NCI-H1436 treated with DMSO at 0.1 percent for 48 hours (cell line): ENCODE results near the gene CMTM4.
"Not testable (repeated sequence)": the region's sequence is repeated elsewhere in the genome, so short reads cannot be mapped to it uniquely, and the experiment has no call there.

Source experiments
- DNase-seq: peaks from one replicate; lab custom pipeline; 2025; lab: John Stamatoyannopoulos, UW

CMTM4 gene

DNA sequence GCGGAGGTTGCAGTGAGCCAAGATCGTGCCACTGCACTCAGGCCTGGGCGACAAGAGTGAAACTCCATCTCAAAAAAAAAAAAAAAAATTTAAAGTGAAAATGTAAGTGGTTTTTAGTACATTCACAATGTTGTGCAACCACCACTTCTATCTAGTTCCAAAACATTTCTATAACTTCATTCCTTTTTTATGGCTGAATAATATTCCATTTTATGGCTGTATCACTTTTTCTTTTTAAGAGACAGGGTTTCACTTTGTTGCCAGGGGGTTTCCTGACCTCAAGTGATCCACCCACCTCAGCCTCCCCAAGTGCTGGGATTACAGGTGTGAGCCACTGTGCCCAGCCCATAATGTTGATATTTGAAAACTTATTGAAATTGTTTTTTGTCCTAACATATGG lies 103.7 kb downstream of the CMTM4 start:
- DNase-seq, result no peak

DNA sequence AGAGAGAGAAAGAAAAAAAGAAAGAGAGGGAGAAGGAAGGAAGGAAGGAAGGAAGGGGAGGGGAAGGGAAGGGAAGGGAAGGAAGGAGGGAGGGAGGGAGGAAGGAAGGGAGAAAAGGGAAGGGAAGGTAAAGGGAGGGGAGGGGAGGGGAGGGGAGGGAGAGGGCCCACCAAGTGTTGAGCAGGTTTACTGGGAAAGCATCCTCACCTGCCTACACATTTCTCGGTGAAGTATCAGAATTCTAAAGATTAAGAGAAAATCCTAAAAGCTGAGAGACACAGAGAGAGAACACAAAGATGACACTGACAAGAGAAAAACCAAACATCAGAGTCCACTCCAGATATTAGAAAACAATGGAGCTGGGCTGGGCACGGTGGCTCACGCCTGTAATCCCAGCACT lies 104.3 kb downstream of the CMTM4 start:
- no peak for DNase-seq

GRCh38 chr16:66591018-66591417 lies 105.5 kb downstream of the CMTM4 start:
- DNase-seq, result no peak

DNA sequence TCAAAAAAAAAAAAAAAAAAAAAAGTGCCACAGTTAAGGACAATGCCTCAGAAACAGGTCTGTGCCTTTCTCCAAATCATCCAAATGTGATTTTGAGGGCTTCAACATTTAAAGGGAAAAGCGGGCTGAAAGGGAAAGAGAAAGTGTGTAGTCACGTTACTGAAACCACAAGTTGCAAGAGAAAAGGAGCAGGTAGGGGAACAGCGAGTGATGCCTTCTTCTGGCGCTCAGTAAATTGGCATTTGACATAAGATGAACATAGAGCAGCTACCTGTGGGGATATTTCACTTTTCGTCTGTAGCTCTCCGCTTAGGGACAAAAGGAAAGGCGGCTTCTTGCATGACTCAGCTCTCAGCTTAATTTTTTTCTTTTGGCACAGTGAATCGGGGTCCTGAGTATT lies 106.2 kb downstream of the CMTM4 start:
- no peak for DNase-seq

- no peak for DNase-seq
These were observed 107.4 kb downstream of the CMTM4 start for GRCh38 chr16:66588981-66589713.

GRCh38 chr16:66587881-66588600 lies 108.5 kb downstream of the CMTM4 start:
- no peak for DNase-seq

- DNase-seq, result no peak
These were observed 110.9 kb downstream of the CMTM4 start for GRCh38 chr16:66585481-66586239.

DNA sequence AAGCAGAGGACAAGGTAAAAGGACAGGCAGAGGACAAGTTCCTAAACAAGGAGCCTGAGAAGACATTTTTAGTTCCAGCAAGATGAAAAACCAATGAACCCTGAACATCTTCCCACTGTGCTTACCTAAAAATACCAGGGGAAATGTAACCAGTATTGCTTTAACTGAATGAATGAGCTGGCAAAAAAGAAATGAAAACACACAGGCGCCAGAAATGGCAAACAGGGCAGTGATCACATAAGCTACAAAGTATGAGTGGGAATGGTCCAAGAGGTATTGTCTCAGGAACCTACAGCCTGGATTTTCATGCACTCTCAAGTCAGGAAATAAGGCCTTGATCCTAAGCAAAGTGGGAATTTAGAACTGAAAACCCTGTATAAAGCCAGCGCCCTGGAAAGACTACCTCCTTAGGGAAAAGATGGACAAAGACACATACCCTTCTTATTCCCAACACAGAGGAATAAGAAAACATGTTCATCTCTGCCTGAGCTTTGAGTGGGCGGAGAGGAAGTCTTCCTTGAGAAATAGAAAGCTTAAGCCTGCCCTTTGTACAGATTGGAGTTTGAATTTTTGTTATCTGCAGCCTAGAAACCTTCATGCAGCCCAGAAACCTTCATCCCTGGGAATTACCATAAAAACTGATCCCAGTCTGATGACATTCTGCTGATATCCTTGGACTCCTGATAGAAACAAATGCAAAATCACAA lies 115.1 kb downstream of the CMTM4 start:
- no peak for DNase-seq

DNA sequence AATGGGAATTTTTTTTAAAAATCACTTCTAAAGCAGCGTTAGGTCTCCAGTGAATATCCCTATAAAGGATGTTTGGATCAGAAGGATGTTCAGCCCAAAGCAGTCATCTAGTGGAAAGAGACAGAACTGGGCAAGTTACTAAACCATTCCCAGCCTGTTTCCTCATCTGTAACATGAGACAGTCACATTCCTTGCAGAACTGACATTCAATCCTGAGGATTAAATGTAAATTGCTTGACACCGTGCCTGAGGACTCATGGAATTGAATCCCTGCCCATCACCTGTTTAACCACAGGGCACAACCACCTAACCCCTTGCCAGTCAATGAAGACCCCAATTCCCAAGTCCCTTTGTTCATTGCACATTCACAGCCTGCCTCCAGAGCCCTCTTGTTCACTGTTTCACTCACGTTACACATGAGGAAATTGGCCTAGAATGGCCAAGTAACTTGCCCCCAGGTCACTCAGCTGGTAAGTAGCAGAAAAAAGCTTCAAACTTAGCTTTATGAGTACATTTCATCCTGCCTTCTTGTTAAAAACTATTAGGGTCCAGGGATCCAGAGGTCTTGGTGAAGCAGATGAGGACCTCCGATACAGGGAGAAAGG lies 115.8 kb downstream of the CMTM4 start:
- no peak for DNase-seq

DNA sequence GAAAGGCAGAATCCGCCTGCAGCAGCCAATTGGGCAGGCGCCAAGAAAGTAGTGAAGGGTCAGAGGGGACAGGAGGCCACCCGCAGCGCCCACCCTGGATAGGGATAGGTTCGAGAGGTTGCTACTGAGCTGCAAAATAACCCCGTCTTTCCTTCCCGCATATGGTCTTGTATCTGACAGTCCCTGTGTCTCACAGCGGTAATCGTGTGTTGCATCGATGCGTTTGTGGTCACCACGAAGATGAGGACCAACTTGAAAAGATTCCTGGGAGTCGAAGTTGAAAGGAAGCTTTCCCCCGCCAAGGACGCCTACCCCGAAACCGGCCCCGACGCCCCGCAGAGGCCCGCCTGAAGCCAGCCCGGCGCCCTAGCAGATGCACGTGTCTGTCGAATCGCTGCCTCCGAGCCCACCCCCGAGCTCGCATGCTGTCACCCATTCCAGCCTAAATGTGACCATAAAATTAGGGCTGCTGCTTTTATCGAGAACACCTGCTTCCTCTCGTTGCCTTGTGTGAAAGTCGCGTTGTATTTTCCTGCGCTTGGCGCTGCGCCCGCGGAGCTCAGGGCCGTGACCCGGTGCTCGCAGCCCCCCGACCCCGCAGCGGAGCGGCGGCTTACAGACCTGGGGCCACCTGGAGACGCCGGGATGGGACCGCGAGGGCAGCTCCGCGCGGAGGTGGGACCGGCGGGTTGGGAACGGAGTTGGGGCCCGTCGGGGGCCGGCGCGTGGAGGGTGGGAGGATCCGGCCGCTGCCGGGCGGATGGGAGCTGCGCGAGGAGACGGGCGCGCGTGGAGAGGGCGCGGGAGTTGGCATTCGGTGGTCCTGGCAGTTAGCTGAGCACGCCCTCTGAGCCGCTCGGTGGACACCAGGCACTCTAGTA lies 117.7 kb downstream of the CMTM4 start, which contains the start of gene CMTM2:
CMTM2 (plus strand) TSS at position 813 of the 881 bp plus-strand sequence. CDS start 145 bp downstream, outside the sequence.
- no peak for DNase-seq

DNA sequence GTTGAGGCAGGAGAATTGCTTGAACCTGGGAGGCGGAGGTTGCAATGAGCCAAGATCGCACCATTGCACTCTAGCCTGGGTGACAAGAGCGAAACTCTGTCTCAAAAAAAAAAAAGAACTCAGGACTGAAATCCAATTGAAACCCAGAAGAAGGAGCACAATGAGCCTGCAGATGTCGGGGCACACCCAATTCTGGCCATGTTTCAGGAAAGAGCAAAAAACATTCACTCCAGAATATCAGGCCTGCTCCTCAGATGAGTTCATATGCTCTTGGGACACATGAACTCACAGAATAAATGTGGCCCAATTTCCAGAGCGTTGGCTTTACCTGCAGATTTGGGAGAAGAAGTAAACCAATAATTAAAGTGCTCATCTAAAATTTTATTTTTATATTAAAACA lies 120.2 kb downstream of the CMTM4 start:
- DNase-seq, result no peak

GRCh38 chr16:66575060-66575459 lies 121.5 kb downstream of the CMTM4 start:
- DNase-seq, result no peak

DNA sequence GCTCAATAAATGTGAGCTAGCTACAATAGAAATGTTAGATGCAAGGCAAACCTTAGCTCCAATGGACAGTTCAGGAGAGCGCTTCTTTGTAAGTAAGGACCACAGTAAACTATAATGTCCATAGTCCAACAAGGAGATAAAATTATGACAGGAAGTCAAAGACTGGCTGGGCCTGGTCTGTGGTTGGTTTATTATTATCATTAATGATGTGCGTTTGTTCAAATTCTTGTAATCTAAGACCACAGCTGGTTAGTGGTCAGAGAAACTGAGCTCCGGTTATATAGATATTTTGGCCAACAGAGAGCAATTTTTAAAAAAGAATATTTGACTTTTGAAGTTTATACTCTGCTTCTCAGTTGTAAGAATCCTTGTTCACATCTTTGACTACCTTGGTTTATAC lies 122.0 kb downstream of the CMTM4 start:
- DNase-seq, result no peak

DNA sequence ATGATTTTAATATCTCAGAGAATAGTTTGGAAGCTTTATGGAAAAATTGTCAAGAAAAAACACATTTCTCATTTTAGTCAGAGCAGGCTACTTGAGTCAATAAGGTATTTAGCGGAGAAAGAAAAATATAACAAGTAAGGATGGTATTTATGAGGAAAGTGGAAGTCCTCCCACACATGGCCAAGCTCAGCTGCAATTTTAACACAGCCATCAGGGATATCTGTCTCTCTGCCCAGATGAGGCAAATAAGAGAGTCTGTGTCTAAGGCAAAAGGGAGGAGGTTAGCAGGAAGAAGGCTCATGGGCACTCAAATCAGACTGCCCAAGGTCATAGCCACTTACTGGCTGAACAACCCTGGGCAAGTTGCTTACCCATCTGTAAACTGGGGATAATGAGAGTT lies 122.5 kb downstream of the CMTM4 start:
- DNase-seq, result no peak

DNA sequence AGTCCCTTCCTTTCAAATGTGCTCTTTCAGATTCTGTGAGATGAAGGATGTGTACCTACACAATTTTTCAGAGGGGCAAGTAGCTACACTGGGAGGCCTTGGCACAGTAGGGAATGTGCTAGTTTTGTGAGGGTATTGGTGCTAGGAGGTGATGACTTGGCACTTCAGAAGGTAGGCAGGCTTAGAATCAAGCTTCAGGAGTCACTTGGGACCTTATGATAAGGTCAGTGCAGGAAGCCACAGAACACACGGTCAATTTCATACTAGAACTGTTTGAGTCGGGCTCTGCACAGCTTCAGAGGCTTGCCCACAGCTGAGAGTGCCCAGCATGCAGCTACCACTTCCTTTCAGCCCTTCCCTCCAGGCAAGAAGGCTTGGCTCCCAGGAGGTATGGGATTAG lies 124.2 kb downstream of the CMTM4 start:
- DNase-seq, result no peak

GRCh38 chr16:66569827-66570405 lies 126.6 kb downstream of the CMTM4 start:
- DNase-seq, result no peak

- DNase-seq, result no peak
These were observed 127.4 kb downstream of the CMTM4 start for GRCh38 chr16:66569131-66569530.

DNA sequence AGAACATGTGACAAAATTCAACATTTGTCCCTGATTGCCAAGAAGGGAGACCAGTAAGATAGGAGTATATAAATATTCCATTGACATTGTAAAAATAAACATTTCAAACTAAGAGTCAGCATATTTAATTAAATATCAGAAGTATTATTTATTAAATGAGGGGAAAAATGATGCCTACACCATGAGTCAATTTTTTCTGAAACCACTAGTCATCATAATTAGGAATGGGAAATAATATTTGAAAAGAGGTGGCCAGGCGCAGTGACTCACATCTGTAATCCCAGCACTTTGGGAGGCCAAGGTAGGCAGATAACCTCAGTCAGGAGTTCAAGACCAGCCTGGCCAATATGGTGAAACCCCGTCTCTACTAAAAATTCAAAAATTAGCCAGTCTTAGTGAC lies 128.2 kb downstream of the CMTM4 start:
- DNase-seq, result no peak

DNA sequence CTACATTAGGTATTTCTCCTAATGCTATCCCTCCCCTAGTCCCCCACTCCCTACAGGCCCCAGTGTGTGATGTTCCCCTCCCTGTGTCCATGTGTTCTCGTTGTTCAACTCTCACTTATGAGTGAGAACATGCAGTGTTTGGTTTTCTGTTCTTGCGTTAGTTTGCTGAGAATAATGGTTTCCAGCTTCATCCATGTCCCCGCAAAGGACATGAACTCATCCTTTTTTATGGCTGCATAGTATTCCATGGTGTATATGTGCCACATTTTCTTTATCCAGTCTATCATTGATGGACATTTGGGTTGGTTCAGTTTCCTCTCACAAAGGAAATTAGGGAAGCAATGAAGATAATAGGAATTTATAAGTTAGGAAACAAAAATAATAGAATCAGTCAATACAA lies 129.3 kb downstream of the CMTM4 start:
- DNase-seq, result not testable (repeated sequence)
